RKO (cell line): ENCODE measurements around the gene SPON2.

Source experiments
- DNase-seq: peaks from one replicate; pipeline ENCODE4 v3.0.0-alpha.2; 2016; ENCODE audit warnings: low spot score

The SPON2 gene

GRCh38 chr4:1172971-1173757 is 781 bp upstream of the SPON2 start:
- DNase-seq, result no peak

- no peak for DNase-seq
Measured at GRCh38 chr4:1171311-1172227, 814 bp downstream of the SPON2 start.

DNA sequence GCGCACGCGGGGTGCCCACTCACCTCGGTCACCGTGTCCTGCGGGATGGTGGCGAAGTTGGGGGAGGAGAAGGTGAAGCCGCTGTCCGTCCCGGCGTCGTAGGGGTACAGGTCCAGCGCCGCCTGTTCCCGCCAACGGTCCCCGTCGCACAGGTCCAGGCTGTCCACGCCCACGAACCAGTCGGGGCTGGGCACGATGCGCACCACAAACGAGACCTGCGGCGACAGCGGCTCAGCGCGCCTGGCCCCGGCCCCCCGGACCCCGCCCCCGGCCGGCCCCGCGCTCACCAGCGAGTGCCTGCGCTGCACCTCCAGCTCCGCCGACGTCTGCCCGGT is 1.4 kb downstream of the SPON2 start:
- no peak for DNase-seq

DNA sequence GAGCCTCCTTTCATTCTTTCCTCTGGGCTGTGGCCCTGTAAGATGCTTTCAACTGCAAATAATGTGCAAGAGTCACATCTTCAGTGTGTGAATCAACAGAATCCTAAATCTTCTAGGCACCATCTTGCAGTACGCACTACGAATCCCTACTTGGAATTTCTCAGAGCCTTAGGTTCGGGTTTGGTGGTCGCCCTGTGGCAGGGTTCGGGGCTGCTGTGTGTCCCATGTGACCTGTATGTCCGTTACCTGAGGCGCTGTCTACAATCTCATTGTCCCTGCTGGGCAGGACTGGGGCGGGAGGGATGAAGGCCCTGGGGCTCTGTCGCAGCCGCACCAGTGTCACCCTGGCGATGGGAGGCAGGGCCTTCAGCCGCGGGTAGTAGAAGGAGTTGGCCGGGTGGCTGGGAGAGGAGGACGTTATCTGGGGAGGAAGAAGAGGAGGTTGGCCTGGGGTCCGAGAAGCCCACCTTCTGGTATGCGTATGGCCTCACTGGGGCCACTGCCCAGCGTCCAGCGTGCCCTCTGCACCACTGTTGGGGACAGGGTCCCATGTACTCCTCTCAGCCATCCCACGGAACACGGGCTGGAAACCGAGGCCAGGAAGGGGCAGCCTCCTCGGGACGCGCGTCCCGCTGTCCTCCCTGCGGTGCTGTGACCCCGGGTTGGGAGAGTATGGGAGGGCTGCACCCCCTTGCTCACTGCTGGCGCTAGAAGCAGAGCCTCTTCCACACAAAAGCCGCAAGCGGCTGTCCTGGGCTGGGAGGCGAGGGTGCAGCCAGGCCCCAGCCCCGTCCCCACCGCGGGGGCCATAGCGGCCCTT is 2.0 kb downstream of the SPON2 start:
- DNase-seq, result no peak

GRCh38 chr4:1169691-1170096 is 2.7 kb downstream of the SPON2 start:
- DNase-seq, result no peak

- no peak for DNase-seq
Measured at GRCh38 chr4:1169171-1169671, 3.2 kb downstream of the SPON2 start.

DNA sequence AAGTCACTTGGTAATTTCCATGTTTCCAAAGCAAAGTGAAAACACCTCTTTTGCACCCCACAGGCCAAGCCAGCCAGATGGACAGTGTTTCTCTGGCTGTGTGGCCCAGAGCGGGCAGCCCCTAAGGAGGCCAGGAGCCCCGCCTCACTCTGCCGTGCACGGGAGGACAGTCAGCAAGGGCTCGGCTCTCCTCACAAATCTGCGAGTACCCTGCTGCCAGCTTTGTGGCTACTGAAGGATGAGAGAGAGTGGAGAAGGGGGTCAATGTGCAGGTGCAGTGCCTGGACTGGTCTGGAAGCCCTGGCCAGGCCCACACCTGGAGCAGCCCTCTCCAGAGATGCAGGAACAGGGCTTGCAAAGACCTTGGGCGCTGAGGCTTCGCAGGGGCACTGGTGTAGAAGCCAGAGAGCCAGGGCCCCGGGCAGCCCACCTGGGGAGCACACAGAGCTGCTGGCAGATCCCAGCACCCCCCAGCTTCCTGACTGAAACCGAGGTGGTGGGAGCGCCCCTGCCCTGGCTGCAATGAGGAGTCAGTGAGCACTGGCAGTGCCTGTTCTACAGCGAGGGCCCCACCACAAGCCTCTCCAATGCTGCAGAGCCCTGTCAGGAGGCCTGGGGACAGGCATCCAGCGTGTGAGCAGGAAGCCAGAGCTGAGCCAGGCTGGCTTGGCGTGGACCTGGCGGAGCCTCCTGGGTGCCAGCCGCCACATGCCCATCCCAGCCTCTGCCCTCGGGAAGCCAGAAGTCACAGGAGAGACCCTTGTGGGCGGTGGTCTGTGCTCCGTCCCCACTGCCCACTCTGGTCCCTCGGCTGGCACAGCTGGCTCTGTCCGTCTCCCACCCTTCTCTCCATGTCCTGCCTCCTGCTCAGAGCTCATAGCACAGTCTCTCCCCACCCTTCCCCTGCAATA is 3.9 kb downstream of the SPON2 start:
- no peak for DNase-seq

DNA sequence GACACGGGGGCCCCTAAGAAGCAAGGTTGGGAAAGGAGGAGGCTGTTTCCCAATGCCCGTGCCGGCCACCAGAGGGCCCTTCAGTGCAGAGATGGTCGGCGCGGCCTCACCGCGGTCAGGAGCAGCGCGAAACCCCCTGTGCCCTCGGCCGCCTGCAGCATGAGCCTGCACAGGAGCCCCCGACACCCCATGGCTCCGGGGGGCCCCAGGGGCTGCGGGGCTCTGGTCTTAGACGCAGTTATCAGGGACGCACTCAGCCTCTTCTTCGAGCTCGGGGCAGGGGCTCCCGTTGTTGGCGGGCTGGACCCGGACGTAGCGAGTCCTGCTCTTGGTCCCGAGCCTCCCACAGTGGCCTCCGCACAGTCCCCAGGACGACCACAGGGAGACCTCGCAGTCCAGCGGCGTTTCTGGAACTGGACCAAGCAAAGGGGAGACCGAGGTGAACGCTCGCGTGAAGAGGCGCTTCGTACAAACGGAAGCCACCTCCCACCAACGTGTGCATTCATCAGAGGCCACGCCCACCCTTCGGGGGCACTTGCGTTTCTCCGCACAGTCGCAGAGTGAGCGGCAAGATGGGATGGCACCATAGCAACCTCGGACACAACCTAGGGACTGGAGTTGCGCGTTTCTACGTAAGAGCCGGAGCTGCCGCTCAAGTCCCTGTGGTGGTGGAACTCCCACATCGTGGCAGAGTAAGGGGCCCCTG is 5.0 kb downstream of the SPON2 start:
- DNase-seq, result peak; percentile 94

DNA sequence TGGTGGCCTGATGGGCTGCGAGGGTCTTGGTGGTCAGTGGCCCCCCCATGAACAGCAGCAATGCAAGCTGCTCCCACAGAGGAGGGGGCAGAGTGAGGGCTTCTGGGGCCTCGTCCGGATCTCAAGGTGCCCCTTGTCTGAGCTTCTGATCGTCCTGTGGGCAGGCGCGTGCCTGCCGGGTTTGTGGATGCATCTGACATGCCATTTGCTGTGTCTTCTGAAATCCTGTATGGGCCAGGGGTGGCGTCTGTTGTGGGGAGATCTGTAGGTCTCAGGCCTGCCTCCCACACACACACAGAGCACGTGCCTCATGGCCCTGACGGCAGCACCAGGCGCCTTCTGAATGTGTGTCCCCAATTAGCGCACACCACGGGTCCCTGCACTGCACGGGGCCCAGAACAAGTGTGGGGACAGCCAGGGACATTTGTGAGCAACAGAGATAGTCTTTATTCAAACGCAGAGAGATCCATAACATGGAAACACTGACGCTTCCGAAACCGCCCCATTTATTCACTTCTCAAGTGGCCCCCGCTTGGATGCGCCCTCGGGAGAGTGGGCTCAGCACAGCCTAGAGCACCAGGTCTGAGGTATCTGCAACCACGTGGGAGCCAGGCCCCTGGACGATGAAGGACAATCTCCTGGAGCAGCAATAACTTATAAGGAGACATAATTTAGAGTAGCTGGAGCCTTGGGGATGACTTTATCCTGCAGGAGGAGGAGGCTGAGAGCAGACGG is 5.7 kb downstream of the SPON2 start:
- DNase-seq, result no peak

- no peak for DNase-seq
Measured at GRCh38 chr4:1164956-1165545, 7.3 kb downstream of the SPON2 start.

DNA sequence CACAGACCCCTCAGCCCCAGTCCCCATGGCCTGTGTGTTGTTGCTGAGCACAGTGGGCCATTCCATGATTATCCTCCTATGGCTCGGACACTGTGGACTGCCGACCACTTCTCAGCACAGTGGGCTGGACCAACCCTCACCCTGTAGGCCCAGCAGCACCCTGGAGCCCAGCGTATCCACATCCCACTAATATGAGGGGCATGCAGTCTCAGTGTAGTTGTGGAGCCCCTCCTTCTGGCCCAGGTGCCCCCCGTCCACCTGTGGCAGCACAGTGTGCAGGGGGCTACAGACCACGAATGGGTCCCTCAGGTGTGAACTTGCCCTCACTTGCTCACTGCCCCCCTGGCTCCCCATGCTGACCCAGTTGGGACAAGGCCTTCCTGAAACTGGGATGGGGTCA is 7.9 kb downstream of the SPON2 start:
- DNase-seq, result no peak

GRCh38 chr4:1164040-1164439 is 8.3 kb downstream of the SPON2 start:
- no peak for DNase-seq

DNA sequence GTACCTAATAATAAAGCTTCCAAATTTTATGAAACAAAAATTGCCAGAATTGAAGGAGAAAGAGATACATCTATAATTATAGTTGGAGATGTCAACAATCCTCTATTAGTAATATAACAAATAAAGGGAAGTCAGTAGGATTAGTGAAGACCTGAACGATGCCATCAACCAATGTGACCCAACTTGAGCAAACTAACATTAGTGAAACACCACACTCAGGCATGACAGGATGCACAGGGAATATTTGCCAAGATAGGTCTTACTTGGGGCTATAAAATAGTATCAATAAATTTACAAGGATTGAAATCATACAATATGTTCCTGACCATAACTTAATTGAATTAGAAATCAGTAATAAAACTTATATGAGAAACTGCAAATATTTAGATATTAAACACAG is 12.0 kb downstream of the SPON2 start:
- DNase-seq, result no peak

GRCh38 chr4:1156069-1156468 is 16.3 kb downstream of the SPON2 start:
- no peak for DNase-seq

DNA sequence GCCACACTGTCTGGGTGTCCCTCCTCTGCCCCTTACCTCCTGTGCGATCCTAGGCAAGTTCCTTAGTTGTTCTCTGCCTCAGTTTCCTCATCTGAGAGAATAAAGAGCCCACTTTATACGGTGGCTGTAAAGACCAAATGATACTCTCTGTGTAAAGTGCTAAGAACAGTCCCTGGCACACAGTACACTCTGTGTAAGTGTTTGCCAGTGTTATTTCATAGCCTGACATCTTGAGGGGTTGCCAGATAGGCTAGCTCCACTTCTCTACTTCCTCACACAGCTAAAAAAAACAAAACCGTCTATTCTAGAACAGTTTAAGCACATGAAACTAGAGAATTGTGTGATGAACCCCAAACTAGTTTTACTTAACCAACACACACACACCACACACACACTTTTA is 17.1 kb downstream of the SPON2 start:
- no peak for DNase-seq

- DNase-seq, result no peak
Measured at GRCh38 chr4:1154523-1155182, 17.7 kb downstream of the SPON2 start.

DNA sequence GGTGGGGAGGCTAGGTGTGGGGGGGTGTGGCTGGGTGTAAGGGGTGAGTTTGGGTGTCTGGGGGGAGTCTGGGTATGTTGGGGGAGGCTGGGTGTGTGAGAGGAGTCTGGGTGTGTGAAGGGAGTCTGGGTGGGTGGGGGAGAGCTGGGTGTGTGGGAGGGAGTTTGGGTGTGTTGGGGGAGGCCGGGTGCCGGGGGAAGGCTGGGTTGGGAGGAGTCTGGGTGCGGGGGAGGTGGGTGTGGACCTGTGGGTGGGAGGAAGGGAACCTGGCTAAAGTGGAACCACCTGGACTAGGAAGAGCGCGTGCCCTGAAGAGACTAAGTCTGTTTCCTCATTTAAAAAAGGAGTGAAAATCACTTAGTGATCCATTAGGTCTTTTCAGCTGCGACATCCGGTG is 18.3 kb downstream of the SPON2 start:
- DNase-seq, result no peak

GRCh38 chr4:1153567-1154090 is 18.8 kb downstream of the SPON2 start:
- no peak for DNase-seq

DNA sequence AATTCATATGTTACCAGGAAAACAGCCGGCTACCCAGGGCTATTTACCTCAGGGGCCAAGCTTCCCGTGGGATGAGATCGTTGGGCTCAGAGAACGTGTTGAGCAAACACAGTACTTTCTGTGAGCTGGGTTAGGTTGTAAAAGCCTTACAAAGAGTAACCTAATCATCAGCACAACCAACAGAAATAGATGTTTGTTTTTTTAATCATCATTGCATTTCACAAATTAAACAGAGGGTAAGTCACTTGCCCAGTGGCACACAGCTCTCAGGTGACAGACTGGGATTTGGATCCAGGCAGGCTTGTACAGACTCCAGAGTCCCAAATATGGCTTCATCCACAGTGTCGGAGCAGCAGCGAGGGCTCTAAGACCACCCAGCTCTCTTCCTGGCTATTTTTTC is 20.1 kb downstream of the SPON2 start:
- DNase-seq, result no peak
